ENCODE data around the gene CCDC30.

- TF ChIP-seq CTCF (IDR thresholded peaks at IDR 0.05) (no peak), POLR2AphosphoS5 (IDR thresholded peaks at IDR 0.05; ENCODE audit: low read depth, low read length) (no peak)
Measured at GRCh38 chr1:42533101-42533863, 70.2 kb downstream of the CCDC30 start.

Data from Panc1 (cell line).